GM18951 (cell line): ENCODE measurements around the gene HS1BP3.

Source experiments
- POLR2A ChIP-seq: IDR thresholded peaks from 4 replicates; pipeline ENCODE4 v1.6.1; 2011; ENCODE audit warnings: mild to moderate bottlenecking; ENCODE audit not compliant: insufficient read length, insufficient read depth; ENCODE audit errors: extremely low read depth
- in situ Hi-C: fragments of 300-500 bp; cut with MboI; formaldehyde crosslinking; loops from one replicate; pipeline ENCODE4 v1.12.0; 2022; ENCODE audit warnings: low sequenced_read_pairs, mixed read lengths, inconsistent platforms; ENCODE audit not compliant: unreplicated experiment

Gene HS1BP3

DNA sequence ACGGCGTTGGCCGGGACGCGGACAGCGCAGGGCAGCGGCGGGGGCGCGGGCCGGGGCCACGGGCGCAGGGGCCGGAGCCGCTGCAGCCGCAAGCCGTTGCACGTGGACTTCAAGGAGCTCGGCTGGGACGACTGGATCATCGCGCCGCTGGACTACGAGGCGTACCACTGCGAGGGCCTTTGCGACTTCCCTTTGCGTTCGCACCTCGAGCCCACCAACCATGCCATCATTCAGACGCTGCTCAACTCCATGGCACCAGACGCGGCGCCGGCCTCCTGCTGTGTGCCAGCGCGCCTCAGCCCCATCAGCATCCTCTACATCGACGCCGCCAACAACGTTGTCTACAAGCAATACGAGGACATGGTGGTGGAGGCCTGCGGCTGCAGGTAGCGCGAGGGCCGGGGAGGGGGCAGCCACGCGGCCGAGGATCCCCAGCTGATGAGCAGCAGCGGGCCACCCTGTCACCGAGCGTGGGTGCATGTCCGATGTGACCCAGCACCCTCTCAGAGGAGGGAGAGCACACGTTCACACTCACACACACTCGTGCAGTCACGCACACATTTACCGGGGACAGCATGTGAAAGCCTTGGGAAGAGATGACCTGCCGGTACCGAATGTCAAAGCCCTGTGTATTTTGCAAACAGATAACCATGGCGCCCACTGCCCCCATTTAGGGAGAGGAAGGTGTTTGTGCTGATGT lies 20.3 kb upstream of the HS1BP3 start:
- TF ChIP-seq POLR2A = no peak
- in situ Hi-C loops = no loop called here

- in situ Hi-C loops = no loop called here
- no peak for TF ChIP-seq POLR2A
Observed at GRCh38 chr2:20670315-20671035, 19.6 kb upstream of the HS1BP3 start.

GRCh38 chr2:20669562-20670314 lies 18.8 kb upstream of the HS1BP3 start:
- in situ Hi-C loops = loop anchor here (10.0 kb wide), 1 partner anchor 295 kb away; no protein-coding TSS in a partner anchor
- no peak for TF ChIP-seq POLR2A

DNA sequence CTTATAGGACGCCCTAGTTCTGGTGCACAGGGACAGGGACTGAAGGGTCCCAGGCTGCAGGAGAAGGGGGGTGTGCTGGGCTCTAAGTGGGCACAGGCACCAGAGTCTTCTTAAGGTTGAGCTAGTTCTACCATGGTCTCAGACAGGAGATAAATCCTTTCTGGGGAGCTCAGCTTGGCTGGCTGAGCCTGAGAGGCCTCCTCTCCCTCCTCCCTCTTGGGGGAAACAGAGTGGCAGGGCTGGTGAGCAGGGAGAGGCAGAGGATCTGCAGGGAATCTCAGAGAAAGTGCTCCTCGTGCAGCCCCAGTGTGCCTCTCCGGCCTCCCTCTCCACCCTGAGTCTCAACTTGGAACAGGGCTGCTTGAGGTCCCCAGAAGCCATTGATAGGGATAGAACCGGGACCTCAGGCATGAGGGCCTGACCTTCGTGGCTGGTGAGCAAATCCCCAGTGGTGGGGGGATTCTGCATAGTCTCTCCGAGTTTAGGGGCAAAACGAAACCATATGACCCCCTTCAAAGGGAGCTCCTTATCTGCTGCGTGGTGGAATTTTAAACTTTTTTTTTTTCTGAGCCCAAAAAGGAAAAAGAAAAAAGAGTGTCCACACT lies 18.1 kb upstream of the HS1BP3 start:
- no peak for TF ChIP-seq POLR2A
- in situ Hi-C loops = loop anchor here (10.0 kb wide), 1 partner anchor 296 kb away; no protein-coding TSS in a partner anchor

GRCh38 chr2:20668451-20668850 lies 17.6 kb upstream of the HS1BP3 start:
- in situ Hi-C loops = loop anchor here (10.0 kb wide), 1 partner anchor 296 kb away; no protein-coding TSS in a partner anchor
- TF ChIP-seq POLR2A = no peak

GRCh38 chr2:20667531-20668401 lies 16.9 kb upstream of the HS1BP3 start:
- in situ Hi-C loops = loop anchor here (10.0 kb wide), 1 partner anchor 297 kb away; no protein-coding TSS in a partner anchor
- no peak for TF ChIP-seq POLR2A

- TF ChIP-seq POLR2A = no peak
- in situ Hi-C loops = loop anchor here (10.0 kb wide), 1 partner anchor 298 kb away; no protein-coding TSS in a partner anchor
Observed at GRCh38 chr2:20667151-20667530, 16.2 kb upstream of the HS1BP3 start.

DNA sequence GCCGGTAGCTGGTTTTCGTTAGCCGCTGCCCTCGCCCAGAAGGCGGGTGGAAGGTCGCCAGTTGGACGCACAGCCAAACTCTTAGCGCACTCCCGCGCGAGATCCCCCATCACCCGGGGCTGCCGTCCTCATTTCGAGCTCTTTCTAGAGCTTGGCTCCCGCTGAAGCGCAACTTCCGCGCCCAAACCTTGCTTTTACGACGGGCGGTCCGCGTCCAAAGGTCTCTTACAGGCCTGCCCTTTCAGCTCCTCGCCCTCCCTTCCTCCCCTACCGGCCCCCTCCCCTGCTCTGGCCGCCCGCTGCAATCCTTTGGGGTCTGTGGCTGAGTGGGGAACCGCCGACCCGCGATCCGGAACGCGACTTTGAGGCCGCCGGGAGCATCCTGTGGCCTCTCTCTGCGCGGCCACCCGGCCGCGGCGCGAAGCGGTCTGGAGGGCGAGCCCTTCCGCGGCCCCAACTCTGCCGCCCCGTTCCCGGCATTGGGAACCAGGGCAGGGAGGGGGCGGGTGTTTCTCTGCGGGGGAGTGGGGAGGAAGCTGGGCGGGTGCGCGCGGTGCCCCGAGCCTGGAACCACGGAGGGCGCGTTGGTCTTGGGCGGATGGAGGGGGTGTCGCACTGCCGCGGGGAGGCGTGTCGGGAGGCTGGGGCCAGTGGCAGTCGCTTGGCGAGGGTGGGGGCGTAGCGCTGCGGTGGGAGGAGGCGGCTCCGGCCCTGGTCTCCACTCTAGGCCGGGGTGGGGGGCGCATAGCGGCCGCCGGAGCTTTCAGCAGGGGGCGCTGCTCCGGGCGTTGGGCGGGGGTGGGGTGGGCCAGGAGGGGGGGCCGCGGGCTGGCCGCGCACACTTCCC lies 15.6 kb upstream of the HS1BP3 start, which contains the start of gene GDF7:
GDF7 (plus strand) TSS at position 841 of the 847 bp plus-strand sequence. CDS start 96 bp downstream, outside the sequence.
- no peak for TF ChIP-seq POLR2A
- in situ Hi-C loops = loop anchor here (10.0 kb wide), 1 partner anchor 298 kb away; no protein-coding TSS in a partner anchor

GRCh38 chr2:20666005-20666303 lies 15.1 kb upstream of the HS1BP3 start:
- TF ChIP-seq POLR2A = no peak
- in situ Hi-C loops = loop anchor here (10.0 kb wide), 1 partner anchor 299 kb away; no protein-coding TSS in a partner anchor

DNA sequence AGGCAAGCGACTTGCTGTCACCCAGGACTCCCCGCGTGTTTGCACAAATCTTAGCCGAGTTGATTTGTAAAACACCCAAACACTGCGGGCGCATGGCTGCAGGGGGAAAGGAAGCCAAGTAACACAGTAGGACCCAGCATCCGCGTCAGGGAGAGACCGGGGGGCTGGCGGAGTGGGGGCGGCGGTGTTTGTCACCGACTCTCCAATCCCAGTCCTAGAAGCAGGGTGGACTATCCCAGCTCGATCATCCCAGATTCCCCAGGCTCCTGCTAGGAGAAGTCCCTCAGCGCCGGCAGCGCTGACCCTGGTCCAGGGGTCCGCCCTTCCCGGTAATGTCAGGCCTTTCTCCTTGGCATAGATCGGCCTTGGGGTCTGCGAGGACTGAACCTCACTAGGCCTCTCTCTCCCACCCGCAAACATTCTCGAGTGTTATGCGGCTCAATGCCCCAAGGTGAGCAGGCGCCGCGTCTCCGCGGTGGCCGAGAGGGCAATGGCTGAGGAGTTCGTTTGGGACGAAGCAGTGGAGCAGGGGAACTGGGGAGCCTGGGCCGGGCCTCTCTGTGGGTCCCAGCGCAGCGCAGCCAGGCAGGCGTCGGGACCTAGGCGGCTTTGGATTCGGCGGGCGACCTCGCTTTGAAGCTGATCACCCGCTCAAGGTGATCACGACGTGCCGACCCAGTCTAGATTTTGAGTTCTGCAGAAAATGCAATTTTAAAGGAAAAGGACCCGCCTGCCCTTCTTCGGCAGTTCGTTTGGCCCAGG lies 14.5 kb upstream of the HS1BP3 start:
- in situ Hi-C loops = loop anchor here (10.0 kb wide), 1 partner anchor 299 kb away; no protein-coding TSS in a partner anchor

More for the DNA sequence above, 14.5 kb upstream of the HS1BP3 start:
- TF ChIP-seq POLR2A = no peak
